Activated CD8-positive, alpha-beta T cell treated with anti-CD3 and anti-CD28 coated beads for 36 hours (primary cell): Measurements from ENCODE around the gene AGPAT2. TPM values are rescaled to one million over a fixed set of nuclear protein-coding genes. Genes with fewer than 3 reads are reported as not detected.

Source experiments
- ATAC-seq: fragments of 200-7000 bp; cut with Tn5 transposase; one replicate; pipeline ENCODE4 v1.10.0; 2021; ENCODE audit warnings: mild to moderate bottlenecking, moderate library complexity
- CTCF ChIA-PET: fragments of 350-600 bp; sonication (Branson Sonifier 250); formaldehyde crosslinking; loops from one replicate; lab custom pipeline; 2021; ENCODE audit warnings: antibody characterized with exemption; lab: Charles Lee
- POLR2A ChIA-PET: fragments of 350-600 bp; sonication (Branson Sonifier 250); formaldehyde crosslinking; loops from one replicate; lab custom pipeline; 2021; ENCODE audit warnings: antibody characterized with exemption; lab: Charles Lee
- DNase-seq: peaks from one replicate; pipeline ENCODE4 v3.0.0-alpha.2; 2020
- H3K27ac Mint-ChIP-seq: one replicate; pipeline ENCODE4 v1.8.0; 2021; ENCODE audit warnings: mild to moderate bottlenecking, mixed read lengths
- H3K27me3 Mint-ChIP-seq: one replicate; pipeline ENCODE4 v1.8.0; 2021; ENCODE audit warnings: mixed read lengths
- H3K36me3 Mint-ChIP-seq: one replicate; pipeline ENCODE4 v1.8.0; 2021; ENCODE audit warnings: low read depth, mixed read lengths
- H3K4me1 Mint-ChIP-seq: one replicate; pipeline ENCODE4 v1.8.0; 2021; ENCODE audit warnings: low read depth, mixed read lengths
- H3K4me3 Mint-ChIP-seq: one replicate; pipeline ENCODE4 v1.8.0; 2021; ENCODE audit warnings: mild to moderate bottlenecking, moderate library complexity, mixed read lengths
- H3K9me3 Mint-ChIP-seq: one replicate; pipeline ENCODE4 v1.8.0; 2021; ENCODE audit warnings: mixed read lengths
- intact Hi-C: fragments of 100-400 bp; cut with micrococcal nuclease; formaldehyde crosslinking; loops from one replicate; pipeline ENCODE4 v1.10.0; 2022
- total RNA-seq, 2 experiments: library from RNA; stranded (reverse); gene quantifications; one replicate each; pipeline ENCODE4 v1.2.3, GENCODE V29; 2021
- TF ChIP-seq, protein P1 (sequence below): fragments of 200-600 bp; IDR thresholded peaks from one replicate; pipeline ENCODE4 v1.8.0; 2022; ENCODE audit warnings: antibody characterized with exemption, mild to moderate bottlenecking

Gene AGPAT2
- total RNA-seq, 2 experiments from 2014 or later, result 11.3 to 11.8 TPM

DNA sequence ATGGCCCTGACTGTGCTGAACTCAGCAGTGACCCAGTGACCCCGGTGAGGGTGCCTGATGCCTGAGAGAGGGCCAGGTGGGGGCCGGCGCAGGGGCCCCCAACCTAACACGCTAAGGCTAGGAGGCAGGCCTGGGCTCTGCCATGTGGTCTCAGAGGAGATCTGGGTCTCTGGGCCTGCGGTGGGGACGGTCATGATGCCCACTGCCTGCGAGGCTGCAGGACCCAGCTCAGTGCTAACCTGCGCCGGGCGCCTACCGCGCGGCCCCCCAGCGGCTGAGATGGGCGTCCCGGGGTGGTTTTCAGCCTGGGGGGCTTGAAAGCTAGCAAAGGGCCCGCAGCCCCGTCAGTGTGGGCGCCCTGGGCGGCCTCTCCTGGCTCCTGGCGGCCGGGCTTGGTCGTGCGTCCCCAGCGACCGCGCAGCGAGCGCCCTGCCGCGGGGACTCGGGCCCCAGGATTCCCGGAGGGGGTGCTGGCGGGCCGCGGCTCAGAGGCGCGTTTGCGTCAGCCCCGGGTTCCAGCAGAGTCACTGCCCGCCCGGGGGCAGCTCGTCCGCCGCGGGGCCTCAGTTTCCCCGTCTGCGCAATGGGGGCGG lies 22.1 kb downstream of the AGPAT2 start:
- peak; percentile 46 for DNase-seq
- Mint-ChIP-seq H3K9me3 (no peaks in the 10 kb centered on the region), H3K36me3 (no peaks in the 10 kb centered on the region), H3K27ac (no peak overlapping the region), H3K4me1 (peaks cover 2% of the 10 kb centered on the region), H3K4me3 (peak overlapping the region; percentile 63), H3K27me3 (peaks cover 9% of the 10 kb centered on the region)
- ATAC-seq, result peak; percentile 54
- TF ChIP-seq, protein P1, sequence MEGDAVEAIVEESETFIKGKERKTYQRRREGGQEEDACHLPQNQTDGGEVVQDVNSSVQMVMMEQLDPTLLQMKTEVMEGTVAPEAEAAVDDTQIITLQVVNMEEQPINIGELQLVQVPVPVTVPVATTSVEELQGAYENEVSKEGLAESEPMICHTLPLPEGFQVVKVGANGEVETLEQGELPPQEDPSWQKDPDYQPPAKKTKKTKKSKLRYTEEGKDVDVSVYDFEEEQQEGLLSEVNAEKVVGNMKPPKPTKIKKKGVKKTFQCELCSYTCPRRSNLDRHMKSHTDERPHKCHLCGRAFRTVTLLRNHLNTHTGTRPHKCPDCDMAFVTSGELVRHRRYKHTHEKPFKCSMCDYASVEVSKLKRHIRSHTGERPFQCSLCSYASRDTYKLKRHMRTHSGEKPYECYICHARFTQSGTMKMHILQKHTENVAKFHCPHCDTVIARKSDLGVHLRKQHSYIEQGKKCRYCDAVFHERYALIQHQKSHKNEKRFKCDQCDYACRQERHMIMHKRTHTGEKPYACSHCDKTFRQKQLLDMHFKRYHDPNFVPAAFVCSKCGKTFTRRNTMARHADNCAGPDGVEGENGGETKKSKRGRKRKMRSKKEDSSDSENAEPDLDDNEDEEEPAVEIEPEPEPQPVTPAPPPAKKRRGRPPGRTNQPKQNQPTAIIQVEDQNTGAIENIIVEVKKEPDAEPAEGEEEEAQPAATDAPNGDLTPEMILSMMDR, result peak; percentile 42
- ChIA-PET POLR2A (no interaction called here), CTCF (interaction anchor here (0.8 to 1.3 kb wide), 3 partner anchors 9 to 180 kb away, joined by 3 to 4 read pairs (median 3); no protein-coding TSS in a partner anchor)
- intact Hi-C loops, result no loop called here

DNA sequence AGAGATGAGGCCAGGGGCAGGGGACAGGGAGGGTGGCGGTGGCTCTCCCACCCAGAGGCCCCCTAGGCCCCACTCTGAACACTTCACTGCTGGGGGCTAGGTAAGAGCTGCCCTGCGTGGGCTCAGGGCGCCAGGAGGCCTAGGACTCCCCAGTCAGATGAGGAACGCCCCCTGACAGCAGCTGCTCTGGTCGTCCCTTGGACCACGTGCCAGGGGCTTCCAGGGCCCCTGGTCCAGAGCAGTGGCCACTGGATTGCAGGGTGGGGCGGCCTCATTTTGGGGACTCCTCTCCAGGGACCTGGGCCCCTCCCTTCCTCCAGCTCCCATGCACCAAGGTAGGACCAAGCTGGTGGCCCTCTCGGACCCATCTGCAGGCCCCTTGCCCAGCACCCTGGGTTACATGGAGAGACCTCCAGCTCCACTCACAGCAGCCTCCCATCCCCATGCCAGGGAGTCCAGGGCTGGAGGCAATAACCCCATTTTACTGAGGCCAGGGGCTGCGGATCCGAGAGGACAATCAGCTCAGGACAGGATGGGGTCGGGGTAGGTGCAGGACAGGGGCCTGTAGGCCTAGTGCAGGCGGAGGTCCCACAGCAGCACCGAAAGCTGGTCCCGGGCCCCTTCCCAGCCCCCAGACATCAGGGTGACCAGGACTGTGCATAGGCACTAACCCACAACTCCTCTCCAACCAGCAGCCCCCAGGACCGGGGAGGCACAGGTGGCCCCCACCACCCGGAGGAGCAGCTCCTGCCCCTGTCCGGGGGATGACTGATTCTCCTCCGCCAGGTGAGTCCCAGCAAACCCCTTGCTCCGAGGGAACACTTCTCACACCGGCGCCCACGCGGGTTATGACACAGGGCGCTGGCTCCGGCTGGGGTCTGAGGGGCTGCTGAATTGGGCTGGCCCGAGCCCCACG lies 23.0 kb downstream of the AGPAT2 start:
- H3K9me3 Mint-ChIP-seq, result no peaks in the 10 kb centered on the region

DNA sequence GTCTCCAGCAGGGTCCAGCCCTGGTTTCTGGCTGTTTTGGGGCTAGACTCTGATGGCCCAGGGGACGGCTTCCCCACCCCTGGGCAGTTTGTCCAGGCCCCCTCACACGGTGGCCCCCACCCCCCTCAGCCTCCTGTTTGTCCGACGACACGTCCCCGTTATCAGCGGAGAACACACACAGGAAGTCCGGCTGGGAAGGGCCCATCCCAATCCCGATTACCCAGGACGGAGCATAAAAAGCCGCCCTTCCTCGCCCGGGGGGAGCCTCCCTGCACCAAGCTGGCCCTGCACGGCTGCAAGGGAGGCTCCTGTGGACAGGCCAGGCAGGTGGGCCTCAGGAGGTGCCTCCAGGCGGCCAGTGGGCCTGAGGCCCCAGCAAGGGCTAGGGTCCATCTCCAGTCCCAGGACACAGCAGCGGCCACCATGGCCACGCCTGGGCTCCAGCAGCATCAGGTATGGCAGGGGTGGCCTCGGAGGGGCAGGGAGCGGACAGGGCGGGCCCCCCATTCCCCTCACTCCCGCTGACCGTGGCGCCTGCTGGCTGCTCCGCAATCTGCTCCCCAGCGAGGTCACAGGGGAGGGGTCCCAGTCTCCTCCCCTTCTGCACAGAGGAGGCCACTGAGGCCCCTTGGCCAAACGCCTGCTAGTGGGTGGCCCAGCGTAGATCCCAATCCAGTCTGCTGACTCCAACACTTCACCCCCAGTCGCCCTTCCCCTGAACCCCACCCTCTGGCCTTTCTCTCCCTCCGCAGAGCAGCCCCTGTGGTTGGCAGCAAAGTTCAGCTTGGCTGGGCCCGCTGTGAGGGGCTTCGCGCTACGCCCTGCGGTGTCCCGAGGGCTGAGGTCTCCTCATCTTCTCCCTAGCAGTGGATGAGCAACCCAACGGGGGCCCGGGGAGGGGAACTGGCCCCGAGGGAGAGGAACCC lies 24.3 kb downstream of the AGPAT2 start, which contains the start of gene EGFL7:
Gene EGFL7, plus strand, starts transcription at position 261 of the 926 bp plus-strand sequence. CDS start 5,367 bp downstream, outside the sequence.
- no peaks in the 10 kb centered on the region for H3K9me3 Mint-ChIP-seq
- ChIA-PET CTCF (interaction anchor here (1.0 to 2.0 kb wide), 2 partner anchors 9 to 175 kb away, joined by 3 to 11 read pairs; no protein-coding TSS in a partner anchor), POLR2A (interaction anchor here (1.2 kb wide), 1 partner anchor 22 kb away, joined by 3 read pairs; no protein-coding TSS in a partner anchor)
- H3K27me3 Mint-ChIP-seq, result peaks cover 19% of the 10 kb centered on the region
- no peak within 1 kb of the TSS for H3K27ac Mint-ChIP-seq
- peaks cover 7% of the 10 kb centered on the region for H3K4me1 Mint-ChIP-seq
- no peaks in the 10 kb centered on the region for H3K36me3 Mint-ChIP-seq
- intact Hi-C loops, result no loop called here
- DNase-seq, result no peak
- ATAC-seq, result no peak
- TF ChIP-seq, protein P1, result no peak
- no peak within 1 kb of the TSS for H3K4me3 Mint-ChIP-seq

More for the DNA sequence above, 23.0 kb downstream of the AGPAT2 start:
- DNase-seq (no peak), ATAC-seq (no peak)
- H3K4me1 Mint-ChIP-seq, result peaks cover 2% of the 10 kb centered on the region
- ChIA-PET POLR2A (interaction anchor here (0.8 to 1.2 kb wide), 3 partner anchors 24 to 64 kb away, joined by 3 read pairs; no protein-coding TSS in a partner anchor), CTCF (interaction anchor here (0.8 to 1.3 kb wide), 3 partner anchors 10 to 179 kb away, joined by 3 to 4 read pairs (median 3); no protein-coding TSS in a partner anchor)
- H3K27me3 Mint-ChIP-seq, result peaks cover 11% of the 10 kb centered on the region
- H3K27ac Mint-ChIP-seq, result no peak overlapping the region
- intact Hi-C loops, result no loop called here
- TF ChIP-seq, protein P1, result no peak
- H3K4me3 Mint-ChIP-seq, result peak overlapping the region; percentile 63
- H3K36me3 Mint-ChIP-seq, result no peaks in the 10 kb centered on the region

DNA sequence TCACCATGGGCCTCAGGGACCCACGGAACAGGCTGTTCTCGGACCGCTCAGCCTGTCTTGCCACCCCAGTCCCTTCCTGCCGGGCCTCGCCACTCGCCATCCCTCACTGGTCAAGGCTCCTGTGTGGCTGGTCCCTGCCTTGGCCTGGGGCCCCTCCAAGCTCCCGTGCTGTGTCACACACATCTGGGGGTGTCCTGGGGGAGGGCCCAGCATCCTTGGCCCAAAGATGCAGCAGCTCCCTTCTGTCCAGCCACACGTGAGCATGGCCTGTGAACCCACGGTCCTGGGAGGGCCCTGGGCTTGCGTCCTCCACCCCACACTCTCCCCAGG lies 25.0 kb downstream of the AGPAT2 start:
- Mint-ChIP-seq H3K27me3 (peaks cover 23% of the 10 kb centered on the region), H3K36me3 (no peaks in the 10 kb centered on the region), H3K9me3 (no peaks in the 10 kb centered on the region), H3K27ac (no peak overlapping the region), H3K4me1 (peaks cover 10% of the 10 kb centered on the region), H3K4me3 (no peak overlapping the region)
- intact Hi-C loops, result no loop called here
- ChIA-PET POLR2A (no interaction called here), CTCF (interaction anchor here (2.0 kb wide), 1 partner anchor 10 kb away, joined by 11 read pairs; no protein-coding TSS in a partner anchor)
- DNase-seq (no peak), ATAC-seq (no peak)
- TF ChIP-seq, protein P1, result no peak
